ENCODE results near the gene WSCD2.

DNA sequence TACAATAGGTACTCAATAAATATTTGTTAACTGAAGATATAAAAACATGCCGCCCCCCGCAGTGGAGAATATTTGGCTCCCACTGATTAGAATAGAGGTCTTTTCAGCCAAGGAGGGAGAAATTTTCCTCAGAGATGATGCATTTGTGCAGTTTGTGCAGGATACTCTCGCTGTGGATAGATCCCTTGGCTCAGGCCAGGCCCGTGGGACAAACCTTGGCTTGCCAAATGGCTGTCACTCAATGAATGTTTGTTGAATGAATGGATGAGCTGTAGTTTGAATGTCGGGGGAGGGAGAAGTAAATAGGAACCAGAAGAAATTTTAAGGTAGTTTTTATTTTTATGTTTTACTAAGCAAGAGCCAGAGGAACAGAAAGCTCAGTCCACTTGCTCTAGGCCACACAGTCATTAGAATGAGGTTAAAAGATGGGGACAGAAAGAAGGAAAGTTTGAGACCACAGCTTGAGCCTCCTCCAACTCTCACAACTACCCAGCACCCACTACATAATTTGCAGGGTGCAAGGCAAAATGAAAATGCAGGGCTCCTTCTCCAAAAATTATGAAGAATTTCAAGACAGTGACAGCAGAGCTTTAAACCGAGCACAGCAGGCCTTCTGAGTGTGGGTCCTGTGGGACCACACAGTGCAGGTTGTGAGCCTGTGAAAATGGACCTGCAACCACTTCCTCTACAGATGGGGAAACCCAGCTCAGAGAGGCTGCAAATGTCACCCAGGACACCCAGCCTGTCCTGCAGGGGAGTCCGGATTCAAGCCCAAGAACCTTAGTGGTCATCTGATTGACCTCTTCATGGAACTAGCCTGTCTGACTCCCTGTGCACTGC, 51.4 kb downstream of the WSCD2 start:
- TF ChIP-seq YY1 (IDR thresholded peaks at IDR 0.05; ENCODE audit: insufficient read depth, insufficient read length) (no peak), ZNF274 (IDR thresholded peaks at IDR 0.05; ENCODE audit: low read depth, low read length) (no peak), SUZ12 (IDR thresholded peaks at IDR 0.05; ENCODE audit: extremely low read depth, insufficient read depth, insufficient read length) (no peak)

All from NT2/D1 (cell line).